ENCODE results near the gene CRYGN.

GRCh38 chr7:151424799-151425198, 15.1 kb downstream of the CRYGN start:
- TF ChIP-seq EZH2 (IDR thresholded peaks at IDR 0.05; ENCODE audit: low read length): no peak
- TF ChIP-seq CTCF (optimal IDR thresholded peaks at IDR 0.05 in 1 of 3, IDR thresholded peaks at IDR 0.05 in 1 of 3, conservative IDR thresholded peaks at IDR 0.05 in 1 of 3; ENCODE audit: extremely low read depth in 1 of 3, insufficient read depth in 2 of 3, low read length in 3 of 3): no peak

Data from keratinocyte (primary cell).